H1 (cell line): Measurements from ENCODE around the gene AFF2. TPM values are rescaled to one million over a fixed set of nuclear protein-coding genes. Genes with fewer than 3 reads are reported as not detected.

Experiments
- CTCF ChIA-PET: fragments of 300-600 bp; sonication (Branson Sonifier 250); formaldehyde crosslinking; loops from one replicate; lab custom pipeline; 2021; ENCODE audit not compliant: partially characterized antibody; lab: Charles Lee
- POLR2A ChIA-PET: fragments of 300-600 bp; sonication (Branson Sonifier 250); formaldehyde crosslinking; loops from one replicate; lab custom pipeline; 2021; ENCODE audit warnings: inconsistent platforms; ENCODE audit not compliant: partially characterized antibody; lab: Charles Lee
- DNase-seq, 2 experiments: peaks; one replicate each; pipeline versions ENCODE4 v3.0.0 to v3.0.0-alpha.2; 2010 to 2022; ENCODE audit warnings: low spot score in 2 of 2, low read depth in 1 of 2, mixed read lengths in 1 of 2
- FAIRE-seq: peaks from 2 replicates; lab custom pipeline; 2011; peaks lifted over from hg19 to GRCh38; lab: Jason Lieb, UNC
- H2AFZ ChIP-seq: 2 replicates; pipeline ENCODE4 v1.8.1; 2012; ENCODE audit warnings: low read length, inconsistent platforms
- H2AK5ac ChIP-seq: 2 replicates; pipeline ENCODE4 v1.6.1; 2013; ENCODE audit warnings: low read depth, low read length
- H2BK120ac ChIP-seq: replicated peaks from 2 replicates; pipeline ENCODE3; 2013; ENCODE audit warnings: low read depth, low read length, inconsistent platforms
- H2BK12ac ChIP-seq: 2 replicates; pipeline ENCODE4 v1.6.1; 2013; ENCODE audit warnings: low read depth, low read length
- H2BK15ac ChIP-seq: 2 replicates; pipeline ENCODE4 v1.6.1; 2013; ENCODE audit warnings: low read length
- H2BK20ac ChIP-seq: 2 replicates; pipeline ENCODE4 v1.6.1; 2013; ENCODE audit warnings: low read length
- H2BK5ac ChIP-seq: 2 replicates; pipeline ENCODE4 v1.6.1; 2013; ENCODE audit warnings: low read depth, low read length
- H3K14ac ChIP-seq: 2 replicates; pipeline ENCODE4 v1.6.1; 2013; ENCODE audit warnings: inconsistent platforms; ENCODE audit not compliant: insufficient read length
- H3K18ac ChIP-seq: 2 replicates; pipeline ENCODE4 v1.6.1; 2013; ENCODE audit warnings: low read length; ENCODE audit errors: extremely low read depth
- H3K23ac ChIP-seq: 2 replicates; pipeline ENCODE4 v1.6.1; 2013; ENCODE audit warnings: inconsistent platforms; ENCODE audit not compliant: insufficient read length
- H3K23me2 ChIP-seq: 2 replicates; pipeline ENCODE4 v1.6.1; 2013; ENCODE audit warnings: low read depth, low read length
- H3K27ac ChIP-seq: 2 replicates; pipeline ENCODE4 v1.6.1; 2011; ENCODE audit warnings: low read depth, low read length, inconsistent platforms
- H3K27me3 ChIP-seq, 4 experiments: replicated peaks in 1 of 4; 1 replicate in 1 of 4; 2 replicates in 3 of 4; pipeline versions ENCODE4 v1.6.1 to v1.8.1; 2011 to 2013; ENCODE audit warnings: low read length in 3 of 4, mild to moderate bottlenecking in 3 of 4, inconsistent platforms in 2 of 4, mixed read lengths in 2 of 4, moderate library complexity in 1 of 4; ENCODE audit not compliant: control insufficient read depth in 3 of 4, insufficient read depth in 3 of 4; ENCODE audit errors: extremely low read depth in 1 of 4
- H3K36me3 ChIP-seq, 4 experiments: 2 replicates each; pipeline versions ENCODE4 v1.6.1 to v1.8.1; 2011 to 2013; ENCODE audit warnings: mild to moderate bottlenecking in 4 of 4, low read length in 3 of 4, moderate library complexity in 2 of 4, control low read depth in 1 of 4, inconsistent platforms in 1 of 4; ENCODE audit not compliant: insufficient read depth in 4 of 4, control insufficient read depth in 2 of 4
- H3K4ac ChIP-seq: replicated peaks from 2 replicates; pipeline ENCODE3; 2013; ENCODE audit warnings: low read length, low read depth, mixed read lengths, inconsistent platforms; ENCODE audit not compliant: insufficient read length
- H3K4me1 ChIP-seq, 4 experiments: replicated peaks in 1 of 4; 1 replicate in 1 of 4; 2 replicates in 3 of 4; pipeline versions ENCODE4 v1.6.1 to v1.8.1; 2011 to 2013; ENCODE audit warnings: low read length in 3 of 4, inconsistent platforms in 2 of 4, mixed read lengths in 1 of 4; ENCODE audit not compliant: insufficient read depth in 4 of 4, control insufficient read depth in 3 of 4
- H3K4me2 ChIP-seq, 2 experiments: 2 replicates each; pipeline versions ENCODE4 v1.6.1 to v1.8.1; 2011 to 2013; ENCODE audit warnings: low read depth in 2 of 2, low read length in 2 of 2, control low read depth in 1 of 2, inconsistent platforms in 1 of 2, mild to moderate bottlenecking in 1 of 2; ENCODE audit not compliant: insufficient read depth in 1 of 2
- H3K4me3 ChIP-seq, 4 experiments: fragments of 200-600, 300-600 bp in 1 of 4; sonication (generic), shearing (Covaris generic), sonication (Bioruptor Twin) in 1 of 4; 2 replicates each; pipeline versions ENCODE4 v1.5.1 to v1.8.1; 2011 to 2016; ENCODE audit warnings: low read length in 4 of 4, low read depth in 3 of 4, control low read depth in 2 of 4, inconsistent platforms in 2 of 4, mild to moderate bottlenecking in 2 of 4, mixed read lengths in 1 of 4, moderate library complexity in 1 of 4; ENCODE audit not compliant: insufficient read depth in 2 of 4; ENCODE audit errors: extremely low read depth in 1 of 4
- H3K56ac ChIP-seq: replicated peaks from 2 replicates; pipeline ENCODE3; 2013; ENCODE audit warnings: low read depth, mild to moderate bottlenecking, mixed read lengths, low read length, inconsistent platforms; ENCODE audit not compliant: insufficient read length
- H3K79me1 ChIP-seq: 2 replicates; pipeline ENCODE4 v1.6.1; 2013; ENCODE audit warnings: low read depth, low read length, control low read depth
- H3K79me2 ChIP-seq, 2 experiments: 2 replicates each; pipeline versions ENCODE4 v1.6.1 to v1.8.1; 2012 to 2013; ENCODE audit warnings: low read length in 2 of 2, mild to moderate bottlenecking in 2 of 2, inconsistent platforms in 1 of 2; ENCODE audit not compliant: insufficient read depth in 2 of 2, control insufficient read depth in 1 of 2
- H3K9ac ChIP-seq, 4 experiments: replicated peaks in 1 of 4; 1 replicate in 1 of 4; 2 replicates in 3 of 4; pipeline versions ENCODE4 v1.6.1 to v1.8.1; 2011 to 2013; ENCODE audit warnings: low read depth in 3 of 4, low read length in 3 of 4, control low read depth in 2 of 4, mild to moderate bottlenecking in 2 of 4, moderate library complexity in 2 of 4, inconsistent platforms in 1 of 4; ENCODE audit errors: extremely low read depth in 1 of 4
- H3K9me3 ChIP-seq, 2 experiments: 2 replicates each; pipeline versions ENCODE4 v1.6.1 to v1.8.1; 2012 to 2013; ENCODE audit warnings: mild to moderate bottlenecking in 2 of 2, moderate library complexity in 2 of 2, control low read depth in 1 of 2, inconsistent platforms in 1 of 2, low read depth in 1 of 2, low read length in 1 of 2, mixed read lengths in 1 of 2; ENCODE audit not compliant: insufficient read depth in 2 of 2
- H4K20me1 ChIP-seq, 2 experiments: replicated peaks in 1 of 2; 2 replicates each; pipeline versions ENCODE3 to v1.8.1; 2011 to 2013; ENCODE audit warnings: inconsistent platforms in 2 of 2, low read length in 2 of 2, mild to moderate bottlenecking in 1 of 2; ENCODE audit not compliant: insufficient read depth in 2 of 2, control insufficient read depth in 1 of 2
- H4K5ac ChIP-seq: 2 replicates; pipeline ENCODE4 v1.6.1; 2013; ENCODE audit warnings: low read length, low read depth, mixed read lengths, inconsistent platforms; ENCODE audit not compliant: insufficient read length
- H4K8ac ChIP-seq: 2 replicates; pipeline ENCODE4 v1.8.0; 2013; ENCODE audit warnings: mild to moderate bottlenecking, moderate library complexity, low read length, inconsistent platforms; ENCODE audit not compliant: insufficient read depth; ENCODE audit errors: extremely low read depth
- H4K91ac ChIP-seq: replicated peaks from 2 replicates; pipeline ENCODE3; 2013; ENCODE audit warnings: low read length, mixed read lengths, inconsistent platforms; ENCODE audit not compliant: insufficient read length
- CBX8 ChIP-seq: fragments of 300-800, 300-1000 bp; sonication (generic); IDR thresholded peaks from 2 replicates; pipeline ENCODE4 v1.7.1; 2016; ENCODE audit warnings: low read depth, low read length, borderline replicate concordance
- EZH2 ChIP-seq: fragments of 200-600 bp; sonication (generic); IDR thresholded peaks from 2 replicates; pipeline ENCODE4 v1.7.1; 2012; ENCODE audit warnings: low read depth, mild to moderate bottlenecking, moderate library complexity, low read length, inconsistent platforms; ENCODE audit not compliant: severe bottlenecking
- FOSL1 ChIP-seq: IDR thresholded peaks from 2 replicates; pipeline ENCODE4 v1.6.1; 2011; ENCODE audit warnings: mild to moderate bottlenecking, low read depth, low read length, moderate library complexity; ENCODE audit not compliant: insufficient read depth
- POLR2AphosphoS5 ChIP-seq: IDR thresholded peaks from 2 replicates; pipeline ENCODE4 v1.6.1; 2011; ENCODE audit warnings: low read depth, low read length
- RFX5 ChIP-seq: IDR thresholded peaks from 2 replicates; pipeline ENCODE4 v1.6.1; 2011; ENCODE audit warnings: low read depth, low read length, improper control_type of control experiment, borderline replicate concordance
- SAP30 ChIP-seq: fragments of 300-600 bp; sonication (generic); IDR thresholded peaks from 2 replicates; pipeline ENCODE4 v1.7.1; 2012; ENCODE audit warnings: low read length, moderate library complexity, mild to moderate bottlenecking, inconsistent platforms; ENCODE audit not compliant: insufficient read depth, insufficient replicate concordance
- TAF7 ChIP-seq: optimal IDR thresholded peaks from 2 replicates; pipeline ENCODE3; 2011; ENCODE audit warnings: low read depth, mild to moderate bottlenecking, inconsistent platforms, low read length, moderate library complexity, borderline replicate concordance
- WGBS, 2 experiments: shearing (Covaris generic) in 1 of 2; methylation state at CpG; one replicate each; pipeline versions ENCODE4 v1.1.6 to v1.1.7; 2013 to 2015; ENCODE audit warnings: low lambda C conversion rate in 2 of 2, mixed read lengths in 2 of 2, inconsistent platforms in 1 of 2, low coverage in 1 of 2, missing lambda C conversion rate in 1 of 2; ENCODE audit not compliant: insufficient replicate concordance in 2 of 2, insufficient coverage in 1 of 2, insufficient read length in 1 of 2; ENCODE audit errors: extremely low coverage in 1 of 2, missing lambda C conversion rate in 1 of 2; 5-methylcytosine and 5-hydroxymethylcytosine counted together
- polyA plus RNA-seq, 7 experiments: library from polyadenylated mRNA; depleted of rRNA in 3 of 7; stranded (reverse) in 5 of 7; unstranded in 2 of 7; fragments of >200 nt in 5 of 7; fragments of 200-250 nt in 2 of 7; gene quantifications; 1 replicate in 5 of 7; 2 replicates in 1 of 7; 4 replicates in 1 of 7; pipeline versions ENCODE4 v1.2.1 to v1.2.3, GENCODE V29; 2011 to 2013; ENCODE audit warnings: missing spikeins in 2 of 7, mixed read lengths in 2 of 7
- total RNA-seq: library from RNA; stranded (reverse); fragmentation: NEBNext Ultra II Directional; extraction: Animal tissue kit (Norgen Biotek cat#: 25700); gene quantifications from 2 replicates; pipeline ENCODE4 v1.2.1, GENCODE V29; 2021
- TF ChIP-seq, protein P1 (sequence below): IDR thresholded peaks from 2 replicates; pipeline ENCODE4 v1.6.1; 2012; ENCODE audit warnings: inconsistent platforms

Gene AFF2
- total and polyA plus RNA-seq, 2 of the 8 experiments (the other 6 are each of a cell fraction or from before 2014, with no cell fraction given): 2.0 to 7.3 TPM

DNA sequence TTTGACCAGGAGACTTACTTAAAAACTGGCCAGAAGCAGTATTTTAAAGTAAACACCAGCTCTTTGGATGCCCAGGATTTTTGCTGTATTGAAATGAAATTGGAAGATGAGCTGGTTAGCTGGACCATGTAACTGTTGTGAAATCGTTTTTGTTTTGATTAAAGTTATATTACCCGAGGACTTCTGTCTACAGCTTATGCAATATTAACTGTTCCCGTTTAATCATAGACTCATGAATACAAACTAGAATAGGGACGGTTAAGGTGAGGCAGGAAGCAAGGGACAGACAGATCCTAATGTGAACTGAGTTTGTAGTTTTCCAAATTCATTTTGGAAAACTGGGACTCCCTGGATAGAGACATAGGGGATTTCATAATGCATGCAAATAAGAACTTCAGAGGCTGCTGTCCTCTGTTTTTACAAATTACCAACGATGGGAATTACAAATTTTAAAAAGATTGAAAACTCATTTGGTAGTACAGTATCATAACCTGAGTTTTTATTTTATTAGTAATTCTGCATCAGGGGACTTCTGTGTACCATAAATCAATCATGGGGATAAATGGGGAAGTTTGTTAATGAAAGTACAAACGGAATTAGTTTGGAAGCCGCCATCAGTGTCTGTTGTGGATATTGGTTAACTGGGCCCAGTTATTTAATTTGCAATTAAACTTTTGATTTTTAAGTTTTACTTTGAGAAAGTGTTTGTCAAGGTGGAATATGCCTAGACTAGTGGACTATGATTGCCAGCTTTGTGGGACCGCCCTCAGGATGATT lies 304.4 kb downstream of the AFF2 start:
- Histone ChIP-seq H3K27me3 (no peaks in the 10 kb centered on the region), H4K20me1 (no peaks in the 10 kb centered on the region), H3K79me1 (no peaks in the 10 kb centered on the region), H4K8ac (no peak overlapping the region), H3K9me3 (no peaks in the 10 kb centered on the region), H3K36me3 (no peaks in the 10 kb centered on the region), H3K79me2 (no peaks in the 10 kb centered on the region), H3K23me2 (no peaks in the 10 kb centered on the region), H3K56ac (no peak overlapping the region), H3K9ac (no peak overlapping the region), H2BK5ac (no peak overlapping the region), H4K5ac (no peak overlapping the region), H3K4me2 (no peak overlapping the region), H3K27ac (no peak overlapping the region), H2BK120ac (no peak overlapping the region), H3K4me1 (peaks cover 0 to 8% (median 4%) of the 10 kb centered on the region in 4 experiments; a peak in 4 of 7 replicates), H3K23ac (no peak overlapping the region), H3K14ac (no peak overlapping the region), H3K18ac (no peak overlapping the region), H4K91ac (no peak overlapping the region), H2AFZ (no peak overlapping the region), H2BK20ac (no peak overlapping the region), H2BK15ac (no peak overlapping the region), H3K4ac (no peak overlapping the region), H2BK12ac (no peak overlapping the region), H3K4me3 (no peak overlapping the region), H2AK5ac (no peak overlapping the region)
- POLR2A ChIA-PET: no interaction called here
- DNase-seq (no peak), FAIRE-seq (no peak)
- 98% methylated on average over 8 of the region's 8 CpGs; no CpG with 5 or more reads in 1 of the 2 experiments for WGBS, 2 experiments
- CTCF ChIA-PET: no interaction called here
- TF ChIP-seq RFX5 (no peak), CBX8 (no peak), TAF7 (no peak), POLR2AphosphoS5 (no peak), EZH2 (no peak), SAP30 (no peak), FOSL1 (no peak)
- TF ChIP-seq, protein P1, sequence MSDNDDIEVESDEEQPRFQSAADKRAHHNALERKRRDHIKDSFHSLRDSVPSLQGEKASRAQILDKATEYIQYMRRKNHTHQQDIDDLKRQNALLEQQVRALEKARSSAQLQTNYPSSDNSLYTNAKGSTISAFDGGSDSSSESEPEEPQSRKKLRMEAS: no peak
